WERI-Rb-1 (cell line): ENCODE results near the gene MAD1L1.

ENCODE experiments used
- DNase-seq: peaks from one replicate; pipeline ENCODE4 v3.0.0-alpha.2; 2020
- H3K27ac ChIP-seq: fragments of 250-450 bp; sonication (Bioruptor Pico); 2 replicates; pipeline ENCODE4 v1.5.1; 2020; ENCODE audit warnings: mild to moderate bottlenecking, moderate library complexity
- H3K27me3 ChIP-seq: fragments of 250-450 bp; sonication (Bioruptor Pico); 2 replicates; pipeline ENCODE4 v1.5.1; 2021; ENCODE audit warnings: mild to moderate bottlenecking, low read depth, moderate library complexity; ENCODE audit not compliant: insufficient read depth, severe bottlenecking
- H3K36me3 ChIP-seq: fragments of 250-450 bp; sonication (Bioruptor Pico); 2 replicates; pipeline ENCODE4 v1.5.1; 2020; ENCODE audit warnings: mild to moderate bottlenecking, moderate library complexity
- H3K4me3 ChIP-seq: 2 replicates; pipeline ENCODE4 v1.5.1; 2011; ENCODE audit warnings: low read depth, mild to moderate bottlenecking, control low read depth, low read length
- H3K9me3 ChIP-seq: fragments of 250-450 bp; sonication (Bioruptor Pico); 2 replicates; pipeline ENCODE4 v1.5.1; 2021; ENCODE audit warnings: mild to moderate bottlenecking, moderate library complexity; ENCODE audit not compliant: severe bottlenecking
- CTCF ChIP-seq: IDR thresholded peaks from 2 replicates; pipeline ENCODE4 v1.5.1; 2011; ENCODE audit warnings: low read depth, mild to moderate bottlenecking, control low read depth, inconsistent platforms, low read length

MAD1L1 gene

DNA sequence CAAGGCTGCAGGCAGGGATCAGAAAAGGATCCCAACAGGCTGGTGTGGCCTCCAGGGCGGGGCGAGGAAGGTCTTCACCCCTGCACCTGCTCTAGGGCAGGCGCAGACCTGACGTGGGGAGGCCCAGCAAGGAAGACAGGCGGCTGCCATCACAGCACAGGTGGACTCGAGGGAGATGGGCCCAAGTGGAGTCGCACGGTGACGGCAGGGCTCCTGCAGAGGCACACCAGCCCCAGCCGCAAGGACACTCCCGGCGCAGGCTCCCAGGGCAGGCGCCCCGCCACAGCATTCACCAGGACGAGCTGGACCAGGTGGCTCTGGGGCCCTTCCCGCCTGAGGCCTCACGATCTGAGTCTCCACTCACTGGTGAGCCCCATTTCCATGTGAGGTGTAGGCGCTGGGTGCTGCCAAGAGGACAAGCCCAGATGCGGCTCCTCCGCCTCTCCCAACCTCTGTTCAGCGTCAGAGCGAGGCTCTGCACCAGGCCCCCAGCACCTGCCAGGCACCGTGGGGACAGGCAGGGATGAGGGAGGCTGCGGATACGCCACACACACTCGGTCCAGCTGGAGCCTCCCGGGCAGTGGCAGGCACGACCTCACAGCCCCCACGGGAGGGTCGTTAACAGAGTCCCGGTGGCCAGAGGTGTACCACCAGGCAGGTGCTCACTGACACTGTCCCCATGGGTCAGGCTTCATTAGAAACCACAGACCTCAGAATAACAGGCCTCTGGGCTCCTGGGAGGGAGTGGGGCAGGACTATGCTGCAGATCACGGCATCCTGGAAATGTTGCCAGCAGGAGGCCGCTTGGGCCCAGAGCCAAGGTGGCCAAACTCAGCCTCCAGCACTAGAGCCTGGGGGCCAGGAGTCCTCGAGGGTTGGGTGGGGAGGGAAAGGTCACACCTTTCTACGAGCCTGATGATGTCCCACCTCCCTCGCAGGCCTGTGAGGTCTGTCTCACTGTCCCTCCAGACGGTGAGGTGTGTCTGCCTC, 111.6 kb downstream of the MAD1L1 start:
- Histone ChIP-seq H3K9me3 (no peaks in the 10 kb centered on the region), H3K36me3 (peaks cover 9% of the 10 kb centered on the region; the same call in 1 of the 2 replicates), H3K4me3 (no peak overlapping the region), H3K27ac (no peak overlapping the region), H3K27me3 (no peaks in the 10 kb centered on the region)
- no peak for TF ChIP-seq CTCF
- no peak for DNase-seq

DNA sequence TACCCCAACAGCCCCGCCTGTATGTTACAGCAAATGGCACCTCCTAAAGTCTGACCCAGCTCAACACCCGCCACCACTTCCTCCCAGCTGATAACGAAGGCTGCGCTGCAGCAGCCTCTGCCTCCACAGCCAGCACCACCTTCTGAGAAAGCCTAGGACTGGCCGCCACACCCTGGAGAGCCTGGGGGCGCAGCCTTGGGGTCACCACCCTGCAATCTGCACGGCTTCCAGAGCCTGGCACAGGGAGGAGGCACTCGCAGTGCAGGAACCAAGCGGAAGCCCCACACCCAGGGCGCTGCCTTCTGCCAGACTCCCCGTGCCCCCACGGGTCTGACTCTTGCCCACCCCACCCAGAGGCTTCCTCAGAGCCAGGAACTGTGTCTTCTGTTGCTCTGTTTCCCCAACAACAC, 112.5 kb downstream of the MAD1L1 start:
- no peaks in the 10 kb centered on the region for H3K27me3 ChIP-seq
- H3K9me3 ChIP-seq: no peaks in the 10 kb centered on the region
- DNase-seq: no peak
- H3K36me3 ChIP-seq: peaks cover 6% of the 10 kb centered on the region; the same call in 1 of the 2 replicates
- H3K4me3 ChIP-seq: no peak overlapping the region
- no peak overlapping the region for H3K27ac ChIP-seq
- TF ChIP-seq CTCF: no peak

GRCh38 chr7:2118630-2119190, 114.0 kb downstream of the MAD1L1 start:
- DNase-seq: no peak
- Histone ChIP-seq H3K9me3 (no peaks in the 10 kb centered on the region), H3K27ac (no peak overlapping the region; the same call in 1 of the 2 replicates), H3K4me3 (no peak overlapping the region), H3K27me3 (no peaks in the 10 kb centered on the region), H3K36me3 (peaks cover 9% of the 10 kb centered on the region)
- TF ChIP-seq CTCF: no peak

DNA sequence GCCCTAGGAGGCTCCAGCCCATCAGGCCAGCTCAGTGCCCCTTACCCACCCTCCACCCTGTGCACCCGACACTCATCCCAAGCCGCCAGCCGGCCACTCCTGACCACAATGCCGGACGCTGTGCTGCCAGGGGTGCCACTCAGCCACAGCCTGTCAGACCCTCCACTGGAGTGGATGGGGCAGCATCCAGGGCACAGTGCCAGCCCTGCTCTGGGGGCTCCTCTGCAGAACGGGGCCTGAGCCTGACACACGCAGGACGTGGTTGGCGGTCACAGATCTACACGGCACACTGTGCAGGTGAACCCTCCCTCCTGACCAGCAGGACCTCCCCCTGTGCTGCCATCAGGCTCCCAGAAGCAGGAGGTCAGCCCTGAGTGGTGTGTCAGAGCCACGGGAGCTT, 114.7 kb downstream of the MAD1L1 start:
- peaks cover 9% of the 10 kb centered on the region for H3K36me3 ChIP-seq
- TF ChIP-seq CTCF: no peak

DNA sequence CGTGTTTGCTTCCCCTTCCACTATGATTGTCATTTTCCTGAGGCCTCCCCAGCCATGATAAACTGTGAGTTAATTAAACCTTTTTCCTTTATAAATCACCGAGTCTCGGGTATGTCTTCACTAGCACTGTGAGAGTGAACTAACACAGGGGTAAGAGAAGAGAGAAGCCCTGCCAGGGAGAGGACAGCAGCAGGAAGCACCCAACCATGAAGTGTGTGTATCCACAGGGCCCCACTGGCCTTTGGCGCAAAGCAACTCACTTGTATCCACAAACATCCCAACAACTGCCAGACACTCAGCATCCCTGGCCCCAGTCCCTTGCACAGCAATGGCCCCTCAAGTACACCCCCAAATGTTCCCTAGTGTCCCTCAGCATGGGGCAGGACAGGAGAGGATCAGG, 115.1 kb downstream of the MAD1L1 start:
- H3K27ac ChIP-seq: no peak overlapping the region
- H3K36me3 ChIP-seq: peaks cover 9% of the 10 kb centered on the region
- no peak for TF ChIP-seq CTCF
- no peak overlapping the region for H3K4me3 ChIP-seq
- H3K9me3 ChIP-seq: no peaks in the 10 kb centered on the region
- no peaks in the 10 kb centered on the region for H3K27me3 ChIP-seq
- no peak for DNase-seq

More for the DNA sequence above, 114.7 kb downstream of the MAD1L1 start:
- H3K27ac ChIP-seq: no peak overlapping the region
- no peak overlapping the region for H3K4me3 ChIP-seq
- H3K9me3 ChIP-seq: no peaks in the 10 kb centered on the region
- H3K27me3 ChIP-seq: no peaks in the 10 kb centered on the region
- no peak for DNase-seq
